HG03571 (cell line): ENCODE data around the gene ZIC4.

ENCODE experiments used
- ATAC-seq: cut with Tn5 transposase; IDR thresholded peaks from one replicate; pipeline ENCODE4 v1.9.1; 2021; ENCODE audit not compliant: unreplicated experiment

ZIC4 gene

DNA sequence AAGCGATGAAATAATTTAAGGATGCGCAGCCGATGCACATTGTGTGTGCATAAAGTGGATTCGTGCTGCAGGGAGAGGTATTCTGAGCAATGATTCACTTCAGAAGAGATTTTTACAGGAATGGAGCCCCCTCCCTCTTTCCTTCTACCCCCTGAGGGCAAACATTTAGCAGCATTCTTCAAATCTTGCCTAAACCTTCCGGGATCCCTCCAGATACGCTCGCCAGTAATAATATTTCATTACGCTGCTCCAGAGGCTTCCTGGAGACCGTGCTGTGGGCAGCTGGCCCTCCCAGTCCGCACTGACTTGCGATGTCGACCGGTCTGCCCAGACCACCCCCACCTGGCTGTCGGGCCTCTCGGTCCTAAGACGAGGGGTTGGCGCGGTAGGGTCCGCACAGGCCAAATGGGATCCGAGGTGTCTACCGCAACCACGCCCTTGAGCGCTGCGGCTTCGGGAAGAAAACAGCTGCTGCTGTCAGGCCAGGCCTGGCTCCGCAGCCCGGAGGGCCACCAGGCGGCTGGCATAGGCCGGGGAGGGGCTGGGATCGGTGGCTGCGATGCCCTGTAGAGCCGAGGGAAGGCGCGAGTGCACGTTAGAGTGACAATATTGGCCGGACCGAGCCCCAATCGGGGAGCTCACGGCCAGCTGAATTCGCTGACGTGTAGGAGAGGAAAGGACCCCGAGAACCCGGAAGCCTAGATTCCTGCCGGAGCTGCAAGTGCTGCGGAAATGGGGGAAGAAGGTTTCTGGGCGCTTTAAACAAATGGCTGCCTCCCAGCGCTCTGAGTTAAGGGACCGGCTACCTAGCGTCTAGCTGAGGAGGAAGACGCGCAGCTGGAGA, 14.3 kb downstream of the ZIC4 start:
- no peak for ATAC-seq

- no peak for ATAC-seq
Observed at GRCh38 chr3:147390589-147391569, 15.5 kb downstream of the ZIC4 start.

- no peak for ATAC-seq
Observed at GRCh38 chr3:147389717-147390116, 16.6 kb downstream of the ZIC4 start.

DNA sequence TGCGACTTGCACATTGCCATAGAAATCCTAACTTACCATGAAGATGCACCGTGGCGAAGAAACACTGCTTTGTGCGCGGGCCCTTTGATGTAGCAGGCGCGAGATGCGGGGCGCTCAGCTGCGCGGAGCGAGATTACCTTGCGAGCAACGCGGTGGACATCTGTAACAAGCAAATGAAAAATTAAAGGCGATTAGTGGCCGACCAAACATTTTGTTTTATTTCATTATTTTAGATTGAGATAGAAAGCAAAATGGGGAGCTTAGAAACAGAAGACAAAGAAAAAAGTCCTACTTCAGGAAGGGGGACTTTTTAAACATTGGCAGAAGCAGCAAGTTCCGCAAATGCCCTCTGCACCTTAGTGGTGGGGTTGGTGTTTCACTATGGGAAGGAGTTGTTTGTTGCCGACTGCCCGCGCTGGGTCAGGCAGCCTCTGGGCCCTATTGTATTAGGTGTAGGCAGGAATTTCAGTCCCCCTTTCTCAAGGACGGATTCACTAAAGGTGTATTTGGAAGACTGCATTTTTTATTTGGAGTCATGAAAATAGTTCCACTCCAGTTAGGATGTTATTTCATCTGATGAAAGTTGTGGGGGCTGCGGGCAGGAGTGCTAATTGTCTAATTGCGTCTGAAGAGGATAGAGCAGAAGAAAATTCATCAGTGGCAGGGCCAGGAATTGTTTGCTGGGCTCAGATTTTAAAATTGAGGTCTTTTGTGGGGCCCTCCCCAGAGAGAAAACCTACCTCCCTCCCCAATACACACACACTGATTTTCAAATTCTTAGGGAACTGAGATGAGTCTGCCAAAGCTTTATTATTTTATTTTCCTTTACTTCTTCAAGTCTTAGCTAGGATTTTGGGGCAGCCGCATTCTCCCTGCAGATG, 17.4 kb downstream of the ZIC4 start:
- ATAC-seq, result no peak

DNA sequence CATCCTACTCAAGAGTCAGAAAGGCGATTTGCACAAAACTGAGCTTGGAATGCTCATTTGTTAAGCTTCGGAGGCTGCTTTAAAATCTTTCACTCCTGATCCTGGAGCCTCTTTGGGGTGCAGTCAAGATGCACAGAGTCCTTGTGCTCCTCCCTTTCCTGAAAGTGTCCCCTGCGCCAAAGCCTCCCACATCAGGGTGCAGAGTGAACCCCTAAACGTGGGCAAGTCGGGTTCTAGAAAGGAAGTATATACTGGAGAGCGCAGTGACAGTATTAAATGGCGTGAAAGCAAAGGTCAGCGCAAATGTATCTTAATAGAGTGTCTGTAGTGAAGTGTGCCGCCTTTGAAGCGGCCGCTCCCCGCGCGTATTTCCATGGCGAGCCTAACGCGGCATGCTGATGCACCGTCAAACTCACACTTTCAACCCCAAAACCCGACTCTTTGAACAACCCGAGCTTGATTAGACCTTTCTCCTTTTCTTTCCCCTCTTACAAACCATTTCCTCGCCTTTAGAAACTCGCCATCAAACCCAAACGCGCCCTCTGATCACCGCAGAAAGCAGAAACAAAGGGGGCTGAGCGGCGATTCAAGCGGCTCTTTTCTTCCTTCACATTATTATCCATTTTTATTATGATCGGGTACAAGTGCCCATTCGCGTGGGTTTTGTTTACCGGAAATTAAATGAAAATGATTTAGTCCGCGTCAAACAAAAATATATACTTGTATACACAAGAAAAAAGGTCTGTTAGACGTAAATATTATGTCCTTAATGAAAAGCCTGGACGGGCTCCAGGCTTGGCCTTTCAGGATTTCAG, 18.3 kb downstream of the ZIC4 start:
- no peak for ATAC-seq

DNA sequence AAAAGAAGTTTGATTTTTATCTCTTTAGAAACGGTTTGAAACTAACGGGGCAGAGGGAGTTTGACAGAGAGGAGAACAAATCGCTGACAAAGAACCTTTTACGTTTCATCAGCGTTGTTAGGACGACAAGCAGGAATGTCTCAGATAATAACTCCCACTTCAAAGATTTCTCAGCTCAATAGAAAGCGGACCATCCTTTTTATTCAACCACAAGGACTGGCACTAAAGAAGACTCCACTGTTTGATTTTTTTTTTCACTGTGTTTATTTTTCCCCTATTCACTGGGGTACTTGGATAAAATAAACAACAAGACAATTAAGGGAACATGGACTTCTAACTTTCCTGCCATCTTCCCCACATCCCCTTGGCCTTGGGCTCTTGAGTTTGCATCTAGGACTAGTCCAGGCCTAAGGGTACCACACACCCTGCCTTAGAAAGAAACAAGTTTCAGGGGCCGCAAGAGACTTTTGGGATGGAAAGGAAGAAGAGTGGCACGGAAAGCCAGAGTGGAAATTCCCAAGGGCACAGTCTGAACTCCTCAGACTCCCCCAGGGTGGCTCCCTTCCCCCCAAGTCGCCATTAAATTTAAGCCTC, 19.0 kb downstream of the ZIC4 start:
- ATAC-seq, result no peak

DNA sequence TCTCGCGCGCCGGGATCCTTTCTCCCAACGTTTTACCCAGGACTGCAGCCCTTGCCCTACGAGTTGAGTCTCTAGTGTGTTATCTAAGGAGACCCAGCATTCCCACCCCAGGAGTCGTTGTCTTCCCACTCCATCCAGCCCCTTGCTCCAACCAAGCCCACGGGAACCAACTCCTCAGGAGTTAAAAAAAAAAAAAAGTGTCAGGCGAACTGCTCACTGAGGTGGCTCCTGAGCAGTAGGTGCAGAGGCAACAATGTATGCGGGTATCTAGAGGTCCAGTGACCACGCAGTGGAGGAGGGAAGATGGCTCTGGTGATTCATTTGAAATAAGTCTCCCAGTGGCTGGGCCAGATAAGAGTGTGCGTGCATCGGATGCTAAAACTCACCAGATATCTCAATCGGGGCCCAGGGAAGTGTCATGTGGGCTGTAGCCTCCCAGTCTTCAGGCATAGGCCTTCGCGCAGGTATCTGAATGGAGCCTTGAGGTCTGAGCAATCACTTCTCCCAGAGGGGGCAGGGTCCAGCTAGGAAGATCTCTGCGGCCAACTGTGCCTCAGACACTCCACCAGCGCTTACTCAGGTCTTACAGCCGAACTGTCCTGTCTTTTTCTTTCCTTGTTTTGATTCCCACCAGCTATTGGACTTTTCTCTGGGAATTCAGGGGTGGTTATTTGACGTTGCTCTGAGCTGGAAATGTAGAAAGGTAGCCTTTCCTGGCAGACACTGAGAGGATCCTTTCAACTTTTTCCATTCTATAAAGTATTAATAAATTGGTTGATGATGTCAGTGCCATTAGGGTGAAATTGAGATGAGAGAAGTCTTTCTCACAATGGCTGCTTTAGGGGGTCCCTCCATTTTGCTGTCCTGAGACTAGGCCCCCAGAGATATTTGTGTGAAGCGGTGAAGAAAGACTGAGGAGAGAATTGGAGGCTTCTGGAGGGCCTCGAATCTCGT, 21.0 kb downstream of the ZIC4 start:
- no peak for ATAC-seq

DNA sequence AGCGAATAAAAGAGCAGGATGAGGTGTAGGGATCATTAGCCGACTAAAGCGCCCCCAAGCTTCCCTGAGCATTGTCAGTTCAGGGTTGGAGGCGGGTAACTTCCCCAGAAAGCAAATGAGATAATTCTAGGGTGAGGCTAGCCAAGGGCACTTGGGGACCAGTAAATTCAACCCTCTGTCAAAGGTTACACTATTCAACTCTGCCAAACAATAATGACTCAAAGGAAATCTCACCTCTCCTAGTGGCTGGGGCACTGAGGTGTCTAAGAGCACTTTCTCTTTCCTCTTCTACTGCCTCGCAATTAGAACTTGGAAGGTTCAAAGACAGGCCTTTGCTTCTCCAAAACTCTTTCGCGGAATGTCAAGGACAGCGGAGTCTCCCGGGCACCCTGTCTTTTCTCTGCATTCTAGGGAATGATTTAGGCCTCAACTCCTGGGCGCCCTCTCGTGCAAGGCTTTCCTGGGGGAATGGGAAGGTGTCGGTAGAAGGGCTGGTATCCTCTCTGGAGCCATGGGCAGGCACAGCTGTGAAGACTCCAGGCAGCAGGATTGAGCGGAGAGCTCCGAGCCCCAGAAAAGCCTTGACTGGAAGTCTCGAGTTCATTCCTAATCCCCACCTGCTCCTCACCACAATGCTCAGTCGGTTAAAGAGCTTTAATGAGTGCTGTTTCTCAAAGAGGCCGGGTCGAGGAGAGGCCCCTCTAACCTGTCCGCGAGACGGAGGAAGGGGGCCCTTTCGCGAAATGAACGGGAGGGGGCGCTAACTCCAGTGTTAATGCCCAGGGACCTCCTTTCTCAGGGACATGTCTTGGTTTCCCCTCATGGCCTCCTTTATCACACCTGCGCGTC, 21.9 kb downstream of the ZIC4 start:
- ATAC-seq, result no peak

GRCh38 chr3:147383617-147384016, 22.7 kb downstream of the ZIC4 start:
- ATAC-seq, result no peak

- no peak for ATAC-seq
Observed at GRCh38 chr3:147381596-147381995, 24.7 kb downstream of the ZIC4 start.

DNA sequence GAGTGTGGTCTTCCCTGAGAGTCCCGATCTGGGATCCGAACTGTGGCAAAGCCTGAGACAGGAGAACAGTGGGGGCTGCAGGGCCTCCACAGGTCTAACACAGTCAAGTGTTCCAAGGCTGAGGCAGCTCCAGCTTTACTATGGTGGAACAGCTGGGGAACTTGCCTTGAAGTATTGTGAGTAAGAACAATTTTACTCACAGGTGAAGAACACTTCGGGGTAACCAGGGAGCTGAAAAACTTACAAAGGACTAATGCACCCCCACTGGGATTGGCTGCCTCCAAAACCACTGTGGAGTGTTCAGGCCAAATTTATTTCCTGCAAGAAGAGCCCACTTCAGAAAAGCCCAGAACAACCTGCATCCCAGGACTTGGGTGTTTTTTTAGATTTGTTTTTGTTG, 25.4 kb downstream of the ZIC4 start:
- ATAC-seq, result no peak

GRCh38 chr3:147380387-147380951, 25.9 kb downstream of the ZIC4 start:
- no peak for ATAC-seq

DNA sequence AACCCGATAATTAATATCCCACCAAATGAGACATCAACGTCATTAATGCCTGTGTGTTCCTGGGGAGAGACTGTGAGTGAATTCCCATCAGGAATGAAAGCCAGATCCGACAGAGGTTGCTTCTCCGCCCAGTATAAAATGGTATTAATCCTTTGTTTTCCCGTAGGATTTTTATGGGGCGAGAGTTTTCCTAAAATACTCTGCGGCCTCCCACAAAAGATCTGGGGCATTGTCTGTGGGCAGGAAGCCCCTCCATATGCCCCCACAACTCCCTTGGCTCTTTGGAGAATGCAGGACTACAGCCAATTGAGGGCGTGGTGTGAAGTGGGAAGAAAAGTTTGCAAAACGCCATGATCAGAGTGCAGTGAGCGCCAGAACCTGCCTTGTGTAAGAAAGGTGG, 26.7 kb downstream of the ZIC4 start:
- ATAC-seq, result no peak

GRCh38 chr3:147377412-147378367, 28.7 kb downstream of the ZIC4 start:
- no peak for ATAC-seq

GRCh38 chr3:147373301-147373700, 33.0 kb downstream of the ZIC4 start:
- no peak for ATAC-seq

- no peak for ATAC-seq
Observed at GRCh38 chr3:147372525-147373027, 33.8 kb downstream of the ZIC4 start.
